Islet of Langerhans (tissue), 1 donor: ENCODE measurements around the gene CATSPER4.

Experiments used
- FAIRE-seq: peaks from one replicate; lab custom pipeline; 2011; peaks lifted over from hg19 to GRCh38; lab: Jason Lieb, UNC

The CATSPER4 gene

DNA sequence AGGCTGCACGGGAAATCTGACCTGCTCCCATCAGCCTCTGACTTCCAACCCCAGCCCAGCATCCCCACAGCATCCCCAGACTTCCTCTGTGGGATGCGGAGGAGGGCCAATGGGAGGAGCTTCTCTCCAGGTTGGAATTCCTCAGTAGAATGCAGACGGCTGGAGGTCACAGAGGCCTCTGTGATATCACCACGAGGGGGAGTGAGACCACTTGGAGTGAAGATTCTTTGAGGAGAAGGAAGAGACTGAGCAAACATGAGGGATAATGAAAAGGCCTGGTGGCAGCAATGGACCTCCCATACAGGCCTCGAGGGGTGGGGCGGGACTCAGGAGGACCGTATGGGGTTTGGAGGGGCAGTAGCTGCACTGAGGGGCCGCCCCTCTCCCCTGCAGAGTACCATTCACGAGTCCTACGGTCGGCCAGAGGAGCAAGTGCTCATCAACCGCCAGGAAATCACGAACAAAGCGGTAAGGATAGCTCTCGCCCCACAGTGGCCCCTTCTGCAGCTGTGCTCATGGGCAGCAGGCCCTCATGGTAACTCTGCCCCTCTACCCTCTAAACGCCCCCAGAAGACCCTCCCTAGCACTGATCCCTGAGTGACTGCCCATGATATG lies at the start of gene CATSPER4:
Gene CATSPER4 (plus strand): TSS at position 230 of the 615 bp plus-strand sequence. CDS start 26 bp downstream, at position 256.
- no peak for FAIRE-seq

DNA sequence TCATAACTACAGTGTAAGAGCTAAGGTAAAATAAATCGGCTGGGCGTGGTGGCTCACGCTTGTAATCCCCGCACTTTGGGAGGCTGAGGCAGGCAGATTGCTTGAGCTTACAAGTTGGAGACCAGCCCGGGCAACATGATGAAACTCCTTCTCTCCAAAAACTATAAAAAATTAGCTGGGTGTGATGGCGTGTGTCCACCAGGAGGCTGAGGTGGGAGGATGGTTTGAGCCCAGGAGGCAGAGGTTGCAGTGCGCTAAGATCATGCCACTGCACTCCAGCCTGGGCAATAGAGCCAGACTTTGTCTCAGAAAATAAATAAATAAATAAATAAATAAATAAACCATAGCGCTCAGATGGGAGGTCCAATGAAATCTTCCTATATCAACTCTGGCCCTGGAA lies 48.2 kb upstream of the CATSPER4 start:
- FAIRE-seq = no peak

DNA sequence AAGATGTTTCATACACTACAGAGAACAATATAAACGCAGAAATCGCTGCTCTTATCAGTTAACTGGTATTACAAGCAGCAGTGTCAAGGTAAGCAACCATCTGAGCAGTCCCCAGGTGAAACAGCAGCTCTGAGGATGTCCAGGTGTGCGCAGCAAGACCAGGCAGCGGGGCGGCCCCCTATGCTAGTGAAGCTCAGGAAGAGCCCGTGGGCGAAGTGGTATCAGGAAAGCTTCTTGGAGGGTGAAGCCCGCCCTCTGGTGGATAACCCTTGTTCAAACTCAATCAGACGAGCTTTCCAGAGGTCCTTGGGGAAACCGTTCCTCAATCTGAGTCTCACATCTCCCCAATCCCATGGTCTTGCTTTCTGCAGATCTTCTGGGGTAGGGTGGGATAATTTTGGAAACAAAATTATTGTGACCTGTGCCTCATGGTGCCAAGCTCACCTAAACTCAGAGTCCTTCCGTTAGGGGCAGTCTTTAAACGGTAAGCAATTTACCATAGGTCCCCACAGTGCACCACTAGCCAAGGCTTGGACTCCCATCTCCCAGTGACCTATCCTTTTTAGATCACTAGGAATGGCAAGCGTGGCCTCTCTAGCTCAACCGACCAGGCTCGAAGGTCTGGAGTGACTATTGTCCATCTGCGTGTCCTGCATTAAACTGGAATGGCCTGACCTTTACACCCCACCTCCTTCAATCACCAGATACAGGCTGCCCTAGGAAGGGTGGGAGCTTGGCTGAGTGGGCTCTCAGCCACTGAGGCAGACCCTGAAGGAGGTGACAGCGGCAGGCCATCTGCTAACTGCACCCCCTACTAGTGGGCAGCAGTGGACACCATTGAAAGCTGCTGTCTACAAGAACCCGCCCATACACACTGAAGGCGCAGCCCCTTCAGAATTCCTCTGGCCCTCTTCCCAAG lies 45.1 kb upstream of the CATSPER4 start:
- peak; percentile 94 for FAIRE-seq

DNA sequence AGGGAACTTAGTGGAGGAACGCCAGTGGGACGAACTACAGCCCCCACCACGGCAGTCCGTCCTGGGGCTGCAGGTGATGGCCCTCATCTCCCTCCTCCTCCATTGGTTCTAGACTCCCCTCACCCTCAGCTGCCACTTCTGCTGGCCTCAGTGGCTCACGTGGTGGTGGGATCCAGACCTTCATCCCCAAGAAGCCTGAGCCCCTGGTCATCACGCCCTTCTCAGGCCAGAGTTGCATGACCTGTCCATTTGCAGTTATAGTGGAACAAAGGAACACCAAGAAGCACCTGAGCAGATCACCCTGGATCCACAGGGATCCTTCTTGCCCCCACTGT lies 44.5 kb upstream of the CATSPER4 start:
- no peak for FAIRE-seq

DNA sequence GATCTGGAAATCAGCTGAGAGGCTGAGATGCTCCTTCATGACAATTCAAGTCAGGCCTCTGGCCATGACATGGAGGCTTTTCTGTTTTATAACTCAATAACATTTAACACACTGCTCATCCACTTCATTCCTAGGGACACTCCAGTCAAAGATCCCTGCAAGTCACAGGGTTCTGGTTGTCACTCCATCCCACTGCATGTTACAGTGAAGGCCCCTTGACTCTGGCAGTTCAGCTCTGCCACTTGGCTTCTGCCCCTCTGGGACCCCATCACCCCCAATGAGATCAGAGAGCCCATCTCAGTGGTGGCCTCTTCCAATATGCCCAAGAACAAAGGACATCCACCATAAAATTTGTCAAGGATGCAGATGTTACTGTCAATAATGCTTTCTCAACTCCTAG lies 41.5 kb upstream of the CATSPER4 start:
- no peak for FAIRE-seq

DNA sequence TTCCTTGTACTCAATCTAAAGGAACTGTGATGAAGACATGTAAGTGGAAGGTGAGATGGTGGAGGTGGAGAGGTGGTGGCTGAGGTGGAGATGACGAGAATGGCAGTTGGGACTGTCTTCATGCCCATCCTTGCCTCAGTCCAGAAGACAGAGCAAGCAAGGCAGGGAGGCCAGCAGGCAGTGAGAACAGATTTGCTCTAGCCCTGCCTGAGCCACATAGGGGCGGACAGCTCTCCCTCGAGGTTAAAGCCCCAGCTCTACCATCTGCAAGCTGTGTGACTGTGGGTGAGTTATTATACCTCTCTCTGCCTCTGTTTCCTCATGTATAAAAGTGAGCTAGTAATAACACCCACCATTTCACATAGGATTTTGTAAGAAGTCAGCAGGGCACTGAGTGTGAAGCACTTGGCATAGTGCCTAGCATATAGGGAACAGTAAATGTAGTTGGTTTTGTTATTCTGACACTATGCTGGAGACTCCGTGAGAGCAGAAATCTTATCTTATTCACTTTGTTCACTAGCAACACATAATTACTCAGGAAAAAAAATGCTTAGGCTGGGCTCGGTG lies 36.4 kb upstream of the CATSPER4 start:
- FAIRE-seq = no peak

DNA sequence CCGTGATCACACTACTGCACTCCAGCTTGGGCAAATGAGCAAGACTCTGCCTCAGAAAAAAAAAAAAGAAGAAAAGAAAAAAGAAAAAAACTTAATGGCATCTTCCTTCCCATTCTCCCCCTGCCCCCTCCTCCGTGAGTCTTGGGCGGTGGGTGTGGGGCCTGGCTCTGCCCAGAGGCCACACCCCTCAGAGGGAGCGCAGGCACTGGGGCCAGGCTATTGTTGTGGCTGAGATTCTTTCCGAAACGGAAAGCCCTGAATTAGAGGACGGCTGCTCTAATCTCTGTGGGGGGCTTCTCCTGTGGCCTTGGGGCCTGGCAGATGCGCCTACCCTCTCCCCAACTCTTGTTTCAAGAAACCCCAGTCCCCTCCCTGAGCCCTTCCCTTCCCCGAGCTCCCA lies 35.7 kb upstream of the CATSPER4 start:
- no peak for FAIRE-seq

DNA sequence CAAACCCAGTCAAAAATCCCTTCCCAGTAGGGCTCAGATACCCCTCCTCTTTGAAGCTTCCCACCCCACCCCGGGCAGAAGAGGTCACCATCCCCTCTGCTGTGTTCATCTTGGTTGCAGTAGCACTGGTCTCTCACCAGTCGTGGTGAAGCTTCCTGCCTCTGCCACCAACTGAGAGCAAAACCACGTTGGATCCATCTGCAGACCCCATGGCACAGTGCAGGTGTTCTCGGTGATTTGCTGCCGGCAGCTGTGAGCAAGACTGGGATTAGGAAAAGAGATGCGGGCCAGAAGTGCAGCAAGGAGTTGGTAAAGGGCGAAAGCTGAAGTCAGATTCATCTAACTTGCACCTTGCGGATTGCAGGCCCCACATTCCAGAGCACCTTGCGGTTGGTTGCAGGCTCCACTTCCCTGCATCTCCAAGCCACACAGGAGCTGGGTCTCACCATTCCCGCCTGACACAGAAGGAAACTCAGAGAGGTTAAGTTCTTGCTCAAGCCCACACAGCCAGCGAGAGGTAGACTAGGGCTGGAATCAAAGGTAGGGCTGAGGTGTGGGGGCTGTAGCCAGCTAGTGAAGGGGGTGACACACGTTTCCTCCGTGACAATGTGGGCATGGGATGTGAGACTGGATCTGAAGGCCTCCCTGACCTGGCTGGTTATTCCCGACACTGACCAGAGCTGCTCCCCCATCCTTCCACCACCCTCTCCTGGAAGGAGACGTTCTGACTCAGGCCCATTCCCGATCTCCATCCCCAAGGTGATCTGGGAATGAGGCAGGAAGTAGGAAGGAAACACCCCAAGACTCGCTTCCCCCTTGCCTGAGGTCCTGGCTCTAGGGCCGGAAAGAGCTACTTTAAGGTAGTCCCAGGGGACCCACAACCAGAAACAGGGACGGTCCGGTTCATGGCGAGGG lies 34.8 kb upstream of the CATSPER4 start:
- no peak for FAIRE-seq

DNA sequence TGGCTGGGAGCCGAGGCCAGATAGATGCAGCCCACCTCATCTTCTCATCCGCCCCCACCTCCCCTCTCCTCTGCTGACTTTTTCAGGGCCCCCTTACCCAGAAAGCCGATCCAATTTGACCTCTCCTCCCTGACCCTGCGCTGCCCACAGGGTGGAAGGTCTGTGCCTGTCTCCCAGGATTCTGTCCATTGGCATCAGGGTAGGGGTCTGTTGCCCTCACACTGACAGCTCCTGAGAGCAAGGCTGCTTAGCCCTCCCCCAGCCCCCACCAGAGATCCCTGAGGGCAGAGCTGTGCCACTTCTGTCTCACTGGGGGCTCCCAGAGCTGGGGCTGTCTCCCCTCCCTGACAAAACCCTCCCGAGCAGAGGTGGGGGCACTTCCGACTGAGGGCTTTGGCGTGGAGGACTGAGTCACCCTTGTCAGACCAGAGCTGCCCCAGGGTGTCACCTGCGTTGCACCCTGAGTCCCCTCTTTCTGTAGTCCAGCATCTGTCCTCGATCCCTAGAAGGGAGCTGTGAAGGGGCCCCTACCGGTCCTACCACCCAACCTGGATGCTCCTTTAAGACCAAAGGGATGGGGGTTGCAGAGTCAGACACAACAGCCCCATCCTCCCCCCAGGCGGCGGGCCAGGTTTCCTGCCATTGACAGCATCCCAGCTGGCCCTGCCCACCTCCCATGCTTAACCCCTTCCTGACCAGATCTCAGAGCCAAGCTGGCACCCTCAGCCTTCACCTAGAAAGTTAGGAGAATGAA lies 33.9 kb upstream of the CATSPER4 start:
- FAIRE-seq = no peak

DNA sequence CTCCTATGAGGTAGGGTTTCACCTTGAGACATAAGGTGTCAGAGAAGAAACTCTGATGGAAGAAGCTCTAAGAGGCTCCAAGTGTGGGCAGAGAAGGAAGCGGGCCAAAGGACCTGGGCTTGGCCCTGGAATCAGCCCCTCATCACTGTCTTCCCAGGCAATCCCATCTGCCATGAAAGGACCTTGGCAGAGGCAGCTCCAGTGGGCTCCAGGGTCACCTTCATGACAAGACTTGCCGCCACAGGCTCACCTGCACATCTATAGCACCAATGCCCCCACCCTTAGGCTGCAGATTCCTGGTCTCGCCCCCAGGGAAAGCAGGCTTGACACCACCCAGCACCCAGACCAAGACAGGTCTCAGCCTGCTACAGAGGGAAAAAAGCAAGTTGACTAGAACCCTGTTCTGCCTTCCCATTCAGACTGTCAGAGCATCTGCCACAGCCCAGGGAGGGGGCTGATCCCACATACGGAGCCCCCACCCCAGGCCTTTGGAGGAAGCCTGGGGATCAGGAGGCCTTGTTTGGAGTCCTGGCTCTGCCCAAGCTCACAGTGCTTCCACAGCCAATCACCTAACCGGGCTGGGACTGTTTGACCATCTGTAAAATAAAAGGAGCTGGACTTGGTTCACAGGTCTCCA lies 32.0 kb upstream of the CATSPER4 start:
- FAIRE-seq = no peak

DNA sequence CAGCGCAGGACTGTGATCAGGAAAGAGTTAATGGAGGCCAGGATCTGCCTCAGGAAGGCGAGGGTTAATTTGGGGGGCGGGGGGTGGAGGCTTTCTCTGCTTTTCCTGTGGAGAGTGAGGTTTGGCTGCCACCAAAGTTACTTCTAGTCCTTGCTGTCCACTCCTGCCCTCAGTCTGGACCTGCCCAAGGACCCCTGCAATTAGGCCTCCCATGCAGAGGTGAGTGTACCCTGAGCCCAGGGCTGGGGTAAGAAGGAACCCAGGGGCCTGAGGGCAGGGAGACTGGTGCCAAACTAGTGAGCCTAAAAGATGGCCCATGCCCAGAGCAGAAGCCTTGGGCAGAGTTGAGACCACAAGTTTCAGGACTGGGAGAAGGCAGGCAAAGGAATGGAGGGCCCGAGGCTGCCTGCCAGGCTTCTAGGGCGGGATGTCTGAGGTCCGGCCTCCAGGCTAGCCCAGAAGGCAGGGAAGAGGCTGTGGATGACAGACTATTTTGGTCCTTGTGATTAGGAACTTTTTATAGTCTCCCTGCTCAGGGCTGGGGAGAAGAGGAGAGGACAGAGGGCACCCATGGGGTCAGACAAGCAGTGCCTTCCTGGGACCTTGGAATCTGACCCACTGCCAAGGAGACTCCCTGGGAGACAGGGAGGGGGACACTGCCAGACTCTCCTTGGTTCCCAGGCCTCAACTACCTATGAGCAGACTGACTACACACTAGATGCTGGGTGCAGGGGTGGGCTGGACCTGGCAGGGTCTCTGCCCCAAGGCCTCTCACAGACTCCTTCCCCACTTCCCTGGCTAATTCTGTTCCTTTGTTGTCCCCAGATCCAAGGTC lies 31.3 kb upstream of the CATSPER4 start, which contains the start of gene FAM110D:
Gene FAM110D (plus strand): TSS at position 172 of the 835 bp plus-strand sequence. CDS start 2,213 bp downstream, outside the sequence.
- no peak for FAIRE-seq

DNA sequence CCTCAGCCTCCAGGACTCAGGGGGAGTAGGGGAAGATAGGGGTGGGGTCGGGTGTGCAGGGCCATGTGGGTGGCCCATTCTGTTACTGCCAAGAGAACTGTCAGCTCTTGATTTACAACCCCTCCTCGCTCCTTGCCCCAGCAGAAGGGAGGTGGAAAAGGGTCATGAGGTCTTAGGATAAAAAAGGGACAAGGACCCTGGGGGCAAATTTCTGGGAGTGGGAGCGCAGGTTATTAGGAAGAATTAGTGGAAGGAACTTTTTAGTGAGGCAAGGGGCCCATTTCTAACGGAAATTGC lies 30.7 kb upstream of the CATSPER4 start:
- no peak for FAIRE-seq

DNA sequence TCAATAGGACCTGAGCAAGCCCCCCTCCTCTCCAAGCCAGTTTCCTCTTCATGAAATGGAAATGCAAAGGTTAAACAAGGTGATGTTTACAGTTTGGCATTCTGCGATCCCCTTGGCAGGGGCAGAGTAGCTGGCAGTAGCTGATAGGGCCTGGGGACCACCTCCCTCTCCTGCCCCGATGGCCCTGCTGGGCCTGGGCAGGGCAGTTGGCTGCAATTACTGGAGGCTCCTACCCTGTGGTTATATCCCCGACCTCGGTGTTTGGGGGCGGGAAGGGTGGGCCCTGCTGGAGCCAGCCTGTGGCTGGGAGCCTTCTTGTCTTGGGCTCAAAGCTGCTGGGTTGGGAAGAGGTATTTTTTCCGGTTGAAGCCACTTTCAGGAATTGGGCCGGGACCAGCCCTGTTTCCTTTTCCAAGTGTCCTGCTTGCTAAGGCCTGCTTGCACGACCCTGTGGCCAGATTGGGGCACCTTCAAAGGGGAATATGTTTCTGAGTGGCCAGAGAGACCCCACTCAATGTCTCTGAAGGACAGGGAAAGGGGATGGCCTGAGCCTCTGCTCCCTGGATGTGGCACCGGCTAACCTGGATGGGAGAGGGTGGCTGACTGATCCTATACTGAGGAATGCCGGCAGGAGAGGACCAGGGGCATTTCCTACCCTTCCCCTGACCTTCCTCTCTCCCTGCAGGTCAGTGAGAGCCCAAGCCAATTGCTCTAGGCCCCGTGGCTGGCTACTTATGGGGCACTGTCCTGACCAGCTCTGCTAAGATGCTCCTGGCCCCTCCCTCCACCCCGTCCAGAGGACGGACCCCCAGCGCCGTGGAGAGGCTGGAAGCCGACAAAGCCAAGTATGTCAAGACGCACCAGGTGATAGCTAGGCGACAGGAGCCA lies 29.6 kb upstream of the CATSPER4 start:
- FAIRE-seq = no peak

DNA sequence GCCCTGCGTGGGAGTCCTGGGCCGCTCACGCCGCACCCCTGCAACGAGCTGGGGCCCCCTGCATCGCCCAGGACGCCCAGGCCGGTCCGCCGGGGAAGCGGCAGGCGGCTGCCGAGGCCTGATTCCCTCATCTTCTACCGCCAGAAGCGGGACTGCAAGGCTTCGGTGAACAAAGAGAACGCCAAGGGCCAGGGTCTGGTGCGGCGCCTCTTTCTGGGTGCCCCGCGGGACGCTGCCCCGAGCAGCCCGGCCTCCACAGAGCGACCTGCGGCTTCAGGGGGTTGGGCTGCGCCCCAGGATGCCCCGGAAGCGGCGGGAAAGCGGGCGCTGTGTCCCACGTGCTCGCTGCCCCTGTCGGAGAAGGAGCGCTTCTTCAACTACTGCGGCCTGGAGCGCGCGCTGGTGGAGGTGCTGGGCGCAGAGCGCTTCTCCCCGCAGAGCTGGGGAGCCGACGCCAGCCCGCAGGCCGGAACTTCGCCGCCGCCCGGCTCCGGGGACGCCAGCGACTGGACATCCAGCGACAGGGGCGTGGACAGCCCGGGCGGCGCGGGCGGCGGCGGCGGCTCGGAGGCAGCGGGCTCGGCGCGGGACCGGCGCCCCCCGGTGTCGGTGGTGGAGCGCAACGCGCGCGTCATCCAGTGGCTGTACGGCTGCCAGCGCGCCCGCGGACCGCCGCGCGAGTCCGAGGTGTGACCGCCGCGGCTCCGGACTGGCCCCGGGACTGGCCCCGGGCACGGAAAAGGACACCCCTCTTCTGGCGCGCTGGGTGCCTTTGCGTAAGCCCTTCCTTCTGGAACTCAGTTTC lies 28.8 kb upstream of the CATSPER4 start:
- FAIRE-seq = no peak

DNA sequence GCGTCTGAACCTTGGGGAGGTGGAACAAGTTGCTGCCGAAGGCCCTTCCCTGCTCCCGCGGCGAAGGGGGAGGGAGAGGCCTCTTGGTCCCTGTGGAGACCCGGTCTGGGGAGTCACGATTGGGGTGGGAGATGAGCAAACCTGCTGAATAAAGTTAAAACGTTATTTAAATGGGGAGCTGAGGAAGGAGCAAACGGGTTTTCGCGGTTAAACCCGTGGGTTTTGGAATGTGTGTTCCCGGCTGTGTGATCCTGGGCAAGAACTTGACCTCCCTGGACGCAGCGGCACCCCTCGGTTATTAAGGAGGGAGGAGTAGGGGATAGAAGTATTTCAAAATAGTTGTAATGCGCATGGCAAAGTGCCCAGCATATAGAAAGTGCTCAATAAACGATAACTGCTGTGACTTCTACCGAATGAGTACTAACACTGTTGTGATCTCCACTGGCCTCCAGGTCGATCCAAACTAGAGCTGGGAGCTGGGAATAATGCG lies 28.1 kb upstream of the CATSPER4 start:
- no peak for FAIRE-seq

DNA sequence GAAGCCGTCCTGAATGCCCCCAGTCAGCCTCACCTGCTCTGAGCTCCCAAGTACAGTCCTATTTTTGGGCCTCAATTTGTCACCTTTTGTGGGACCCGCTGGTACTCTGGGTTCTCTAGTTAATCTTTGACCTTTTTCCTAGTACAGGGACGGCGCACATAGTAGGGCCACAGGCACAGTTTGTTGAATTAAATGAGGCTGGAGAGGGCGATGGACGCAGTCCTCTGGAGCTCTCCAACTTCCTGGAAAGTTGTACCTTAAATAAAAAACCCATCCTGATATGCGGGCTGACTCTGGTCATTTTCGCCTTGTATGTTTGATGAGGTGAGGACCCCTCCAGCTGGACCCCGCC lies 26.7 kb upstream of the CATSPER4 start:
- FAIRE-seq = no peak

DNA sequence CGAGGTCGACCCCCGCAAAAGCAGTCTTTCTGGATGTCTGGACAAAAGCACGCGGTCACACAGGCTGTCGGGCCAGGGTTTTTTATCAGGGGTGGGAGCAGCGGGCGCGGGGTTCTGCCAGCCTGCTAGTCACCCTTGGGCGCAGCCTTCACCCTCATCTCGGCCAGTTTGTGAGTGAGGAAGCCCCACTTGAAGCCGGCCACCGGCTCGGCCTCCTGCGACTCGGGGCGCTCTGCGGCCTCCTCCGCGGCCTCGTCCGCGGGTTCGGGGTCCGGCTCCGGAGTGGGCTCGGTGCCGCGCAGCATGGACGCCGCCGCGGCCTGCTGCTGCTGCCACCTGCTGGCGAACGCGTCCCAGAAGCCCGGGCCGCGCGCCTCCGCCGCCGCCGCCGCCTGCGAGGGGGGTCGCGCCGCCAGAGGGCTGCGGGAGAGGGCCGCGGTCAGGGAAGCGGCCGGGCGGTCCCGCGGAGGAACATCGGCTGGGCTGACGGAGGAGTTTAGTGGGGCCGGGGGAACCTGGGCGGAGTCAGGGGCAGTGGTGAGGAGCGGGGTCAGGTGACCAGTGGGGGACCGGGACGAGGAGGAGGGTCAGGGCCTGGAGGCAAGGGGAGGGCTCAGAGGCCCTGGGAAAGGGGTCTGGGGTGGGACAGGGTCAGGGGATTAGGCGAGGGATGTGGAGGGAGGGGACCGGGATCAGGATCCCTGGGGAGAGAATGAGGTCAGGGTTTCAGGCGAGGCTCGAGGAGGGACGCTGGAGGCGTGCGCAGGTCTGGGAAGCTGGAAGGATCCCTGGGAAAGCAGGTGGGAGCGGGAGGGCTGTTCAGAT lies 26.2 kb upstream of the CATSPER4 start:
- no peak for FAIRE-seq
